Measurements from ENCODE around the gene SEC14L2.

SEC14L2 gene

DNA sequence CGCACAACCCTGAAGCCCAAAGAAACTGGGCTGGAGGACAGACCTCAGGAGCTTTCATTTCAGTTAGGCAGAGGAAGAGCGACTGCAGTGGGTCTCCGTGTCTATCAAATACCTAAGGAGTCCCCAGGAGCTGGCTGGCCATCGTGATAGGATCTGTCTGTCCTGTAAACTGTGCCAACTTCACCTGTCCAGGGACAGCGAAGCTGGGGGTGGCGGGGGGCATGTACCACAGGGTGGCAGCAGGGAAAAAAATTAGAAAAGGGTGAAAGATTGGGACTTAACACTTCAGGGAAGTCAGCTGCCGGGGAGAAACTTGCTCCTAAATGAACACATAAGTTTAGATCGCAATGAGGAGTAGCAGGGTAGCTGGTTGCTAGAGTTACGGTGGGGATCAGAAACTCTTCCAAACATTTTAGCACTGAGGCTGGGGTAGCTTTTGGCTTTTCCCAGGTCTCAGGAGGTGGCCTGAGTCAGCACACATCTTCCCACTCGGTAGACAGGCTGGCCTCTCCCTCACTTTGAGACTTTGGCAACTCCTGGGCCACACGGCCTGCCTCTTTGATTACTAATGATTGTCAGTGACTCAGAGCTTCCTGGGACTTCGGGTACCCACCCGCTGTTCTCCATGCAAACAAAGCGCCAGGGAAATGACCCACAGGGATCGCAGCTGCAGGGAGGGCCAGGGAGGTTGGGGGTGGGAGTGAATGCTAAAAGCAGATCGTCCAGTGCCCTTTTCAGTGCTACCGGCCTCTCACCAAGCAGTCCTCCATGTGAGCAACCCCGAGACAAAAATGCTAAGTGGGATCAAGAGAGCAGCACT lies 25.9 kb downstream of the SEC14L2 start:
- 28% methylated on average over 18 of the region's 18 CpGs for WGBS
- H3K9ac ChIP-seq (ENCODE audit: low read depth, low read length): peak overlapping the region; percentile 82
- H3K4me1 ChIP-seq (ENCODE audit: insufficient read depth, low read length): peaks cover 26% of the 10 kb centered on the region; the same call in 1 of the 2 replicates
- no peaks in the 10 kb centered on the region for H3K27me3 ChIP-seq (ENCODE audit: insufficient read depth, low read length)
- peaks cover 35% of the 10 kb centered on the region for H3K36me3 ChIP-seq (ENCODE audit: insufficient read depth, low read length)
- H3K4me3 ChIP-seq (ENCODE audit: low read length): peak overlapping the region; percentile 71
- H3K27ac ChIP-seq (ENCODE audit: low read depth, low read length): peak overlapping the region; percentile 97
- no peaks in the 10 kb centered on the region for H3K9me3 ChIP-seq (ENCODE audit: insufficient read depth, low read depth, low read length)

DNA sequence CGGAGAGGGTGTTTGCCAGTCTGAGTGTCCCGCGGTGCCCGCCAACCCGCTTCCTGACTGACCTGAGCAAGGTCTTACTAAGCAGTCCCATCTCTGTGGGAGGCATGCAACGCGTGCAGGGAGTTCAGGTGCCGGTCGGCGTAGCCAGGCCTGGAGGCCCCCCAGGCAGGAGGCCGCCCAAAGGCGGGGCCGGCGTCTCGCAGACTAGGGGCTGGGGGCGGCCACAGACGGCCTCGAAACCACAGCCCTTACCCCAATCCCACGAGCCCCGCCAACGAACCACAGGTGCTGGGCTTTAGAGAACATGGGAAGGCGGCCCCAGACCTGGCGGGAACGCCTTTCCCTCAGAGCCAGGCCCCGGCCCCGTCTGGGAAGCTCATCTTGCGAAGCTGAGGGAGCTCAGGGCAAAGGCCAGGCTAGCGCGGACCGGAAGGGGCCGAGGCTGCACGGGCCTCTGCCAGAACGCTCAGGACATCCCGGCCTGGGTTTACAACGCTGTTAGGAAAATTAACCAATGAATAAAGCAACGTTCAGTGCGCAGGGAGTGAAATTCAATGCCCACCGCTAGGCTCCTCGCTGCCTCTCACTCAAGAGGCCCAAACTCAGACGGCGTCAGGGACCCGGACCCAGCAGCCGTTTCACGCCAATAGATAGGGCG lies 26.6 kb downstream of the SEC14L2 start:
- peak overlapping the region; percentile 71 for H3K4me3 ChIP-seq (ENCODE audit: low read length)
- under 1% methylated on average over 45 of the region's 45 CpGs for WGBS
- peak overlapping the region; percentile 82 for H3K9ac ChIP-seq (ENCODE audit: low read depth, low read length)
- H3K9me3 ChIP-seq (ENCODE audit: insufficient read depth, low read depth, low read length): no peaks in the 10 kb centered on the region
- H3K27me3 ChIP-seq (ENCODE audit: insufficient read depth, low read length): no peaks in the 10 kb centered on the region
- H3K4me1 ChIP-seq (ENCODE audit: insufficient read depth, low read length): peaks cover 26% of the 10 kb centered on the region; the same call in 1 of the 2 replicates
- H3K36me3 ChIP-seq (ENCODE audit: insufficient read depth, low read length): peaks cover 35% of the 10 kb centered on the region
- H3K27ac ChIP-seq (ENCODE audit: low read depth, low read length): peak overlapping the region; percentile 97

DNA sequence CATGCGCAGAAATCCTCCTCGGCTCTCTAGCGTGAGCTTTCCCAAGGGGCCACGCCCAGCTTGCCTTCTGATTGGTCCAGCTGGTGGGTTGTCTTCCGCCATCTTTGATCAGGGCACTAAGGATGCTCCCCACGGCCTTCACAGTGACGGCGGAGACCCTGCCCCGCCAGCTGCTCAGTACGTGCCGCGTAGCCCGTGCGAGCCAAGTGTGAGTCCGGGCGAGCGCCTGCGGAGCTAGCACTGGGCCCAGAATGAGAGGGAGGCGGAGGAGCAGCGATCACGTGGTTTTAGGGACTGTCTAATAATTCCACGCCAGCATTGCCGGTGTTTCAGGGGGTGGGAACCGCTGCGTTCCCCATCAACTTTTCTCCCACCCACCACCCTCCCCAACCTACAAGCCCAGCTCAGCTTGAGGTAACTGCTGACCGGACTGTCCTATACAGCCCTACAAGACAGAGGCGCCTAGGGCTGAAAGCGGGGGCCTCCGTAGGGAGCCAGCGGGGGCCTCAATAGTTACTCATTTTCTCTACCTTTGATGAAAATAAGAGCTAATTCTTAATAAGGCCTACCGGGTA lies 27.2 kb downstream of the SEC14L2 start:
- Histone ChIP-seq H3K36me3 (ENCODE audit: insufficient read depth, low read length) (peaks cover 34% of the 10 kb centered on the region), H3K4me1 (ENCODE audit: insufficient read depth, low read length) (peaks cover 26% of the 10 kb centered on the region; the same call in 1 of the 2 replicates), H3K27me3 (ENCODE audit: insufficient read depth, low read length) (no peaks in the 10 kb centered on the region), H3K9ac (ENCODE audit: low read depth, low read length) (peak overlapping the region; percentile 82; the same call in 1 of the 2 replicates), H3K27ac (ENCODE audit: low read depth, low read length) (peak overlapping the region; percentile 97), H3K4me3 (ENCODE audit: low read length) (peak overlapping the region; percentile 71), H3K9me3 (ENCODE audit: insufficient read depth, low read depth, low read length) (no peaks in the 10 kb centered on the region)
- WGBS: 2% methylated on average over 31 of the region's 31 CpGs

DNA sequence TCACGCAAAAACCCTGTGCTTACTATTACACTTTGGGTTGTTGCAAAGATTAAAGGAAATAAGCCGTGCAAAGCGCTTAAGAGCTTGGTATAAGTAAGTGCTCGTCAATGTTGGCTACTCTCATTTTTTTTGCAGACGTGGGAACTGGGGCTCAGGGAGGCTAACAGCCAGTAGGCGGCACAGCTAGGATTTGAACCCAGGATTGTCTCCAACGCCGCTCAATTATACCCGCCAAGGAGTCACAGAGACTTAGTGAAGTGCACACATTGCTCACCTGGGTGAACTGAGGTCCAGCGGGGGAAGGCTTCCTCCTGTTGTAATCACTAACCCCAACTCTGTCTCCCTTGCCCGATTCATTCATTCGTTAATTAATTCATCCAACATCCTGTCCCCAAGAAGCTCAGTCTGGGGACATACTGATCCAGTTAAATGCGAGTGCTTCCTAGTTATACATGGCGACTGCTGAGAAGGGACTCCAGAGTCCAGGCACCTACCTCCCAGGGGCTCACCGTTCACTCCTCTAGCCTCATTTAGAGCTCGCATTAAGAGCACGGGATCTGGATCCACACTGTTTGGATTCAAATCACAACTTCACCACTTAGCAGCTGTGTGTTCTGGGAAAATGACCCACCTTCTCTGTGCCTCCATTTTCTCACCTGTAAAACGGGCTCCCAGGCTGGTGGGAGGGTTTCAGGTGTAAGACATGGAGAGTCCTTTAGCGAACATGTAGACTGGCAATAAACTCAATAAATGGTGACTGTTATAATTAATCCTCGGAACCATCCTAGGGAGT lies 27.9 kb downstream of the SEC14L2 start:
- H3K4me1 ChIP-seq (ENCODE audit: insufficient read depth, low read length): peaks cover 26% of the 10 kb centered on the region; the same call in 1 of the 2 replicates
- H3K9ac ChIP-seq (ENCODE audit: low read depth, low read length): peak overlapping the region; percentile 39; the same call in 1 of the 2 replicates
- no peaks in the 10 kb centered on the region for H3K27me3 ChIP-seq (ENCODE audit: insufficient read depth, low read length)
- H3K4me3 ChIP-seq (ENCODE audit: low read length): peak overlapping the region; percentile 71
- H3K36me3 ChIP-seq (ENCODE audit: insufficient read depth, low read length): peaks cover 30% of the 10 kb centered on the region
- H3K27ac ChIP-seq (ENCODE audit: low read depth, low read length): peak overlapping the region; percentile 97
- 58% methylated on average over 20 of the region's 20 CpGs for WGBS
- H3K9me3 ChIP-seq (ENCODE audit: insufficient read depth, low read depth, low read length): no peaks in the 10 kb centered on the region

DNA sequence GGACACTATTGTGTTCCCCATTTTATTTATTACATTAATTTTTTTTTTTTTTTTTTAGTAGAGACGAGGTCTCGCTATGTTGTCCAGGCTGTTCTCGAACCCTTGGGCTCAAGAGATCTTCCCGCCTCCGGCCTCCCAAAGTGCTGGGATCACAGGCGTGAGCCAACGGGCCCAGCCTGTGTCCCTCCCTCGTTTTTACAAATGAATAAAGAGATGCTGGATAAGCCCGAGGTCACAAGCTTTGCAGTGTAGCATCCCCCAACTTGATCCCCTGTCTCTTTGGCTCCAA lies 28.5 kb downstream of the SEC14L2 start:
- peak overlapping the region; percentile 71 for H3K4me3 ChIP-seq (ENCODE audit: low read length)
- H3K27me3 ChIP-seq (ENCODE audit: insufficient read depth, low read length): no peaks in the 10 kb centered on the region
- peak overlapping the region; percentile 78; the same call in 1 of the 2 replicates for H3K27ac ChIP-seq (ENCODE audit: low read depth, low read length)
- WGBS: 14% methylated on average over 9 of the region's 9 CpGs
- peak overlapping the region; percentile 76 for H3K9ac ChIP-seq (ENCODE audit: low read depth, low read length)
- peaks cover 28% of the 10 kb centered on the region for H3K36me3 ChIP-seq (ENCODE audit: insufficient read depth, low read length)
- H3K4me1 ChIP-seq (ENCODE audit: insufficient read depth, low read length): peaks cover 26% of the 10 kb centered on the region; the same call in 1 of the 2 replicates
- H3K9me3 ChIP-seq (ENCODE audit: insufficient read depth, low read depth, low read length): no peaks in the 10 kb centered on the region

DNA sequence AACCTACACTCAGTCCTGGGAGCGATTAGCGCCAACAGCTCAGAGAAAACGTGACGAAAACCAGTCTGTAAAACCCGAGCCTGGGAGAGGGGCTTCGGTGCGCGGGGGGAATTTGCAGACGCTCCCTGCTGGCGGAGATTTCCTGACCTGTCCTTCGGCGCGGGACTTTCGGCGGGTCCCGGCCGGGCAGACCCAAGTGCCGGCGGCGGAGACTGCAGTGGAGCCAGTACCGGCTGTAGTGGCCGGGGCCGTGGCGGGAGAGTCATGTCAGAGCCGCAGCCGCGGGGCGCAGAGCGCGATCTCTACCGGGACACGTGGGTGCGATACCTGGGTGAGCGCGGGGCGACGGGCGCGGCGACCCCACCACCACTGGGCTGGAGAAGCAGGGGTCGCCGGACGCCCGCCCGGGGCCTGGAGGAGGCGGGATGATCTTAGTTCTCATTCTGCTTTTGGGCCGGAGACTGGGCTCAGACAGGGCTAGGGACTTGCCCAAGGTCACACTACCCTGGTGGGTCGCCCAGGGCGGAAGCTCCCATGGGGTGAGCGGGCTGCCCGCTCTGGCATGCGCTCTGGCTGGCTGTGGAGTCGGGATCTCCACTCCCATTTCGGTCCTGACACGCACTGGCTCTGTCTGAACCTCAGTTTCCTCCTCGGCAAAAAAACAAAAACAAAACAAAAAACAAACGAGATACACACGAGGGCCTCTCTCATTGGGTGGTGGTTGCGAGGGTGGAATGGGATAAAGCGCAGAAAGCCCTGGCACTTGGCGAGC lies 29.0 kb downstream of the SEC14L2 start, which contains the start of gene MTFP1:
Gene MTFP1 (plus strand): TSS at position 153 of the 772 bp plus-strand sequence. CDS start 112 bp downstream, at position 265.
- H3K4me1 ChIP-seq (ENCODE audit: insufficient read depth, low read length): peaks cover 24% of the 10 kb centered on the region; the same call in 1 of the 2 replicates
- peak within 1 kb of the TSS; percentile 71 for H3K4me3 ChIP-seq (ENCODE audit: low read length)
- H3K36me3 ChIP-seq (ENCODE audit: insufficient read depth, low read length): peaks cover 23% of the 10 kb centered on the region
- no peaks in the 10 kb centered on the region for H3K9me3 ChIP-seq (ENCODE audit: insufficient read depth, low read depth, low read length)
- peak within 1 kb of the TSS; percentile 97 for H3K27ac ChIP-seq (ENCODE audit: low read depth, low read length)
- peak within 1 kb of the TSS; percentile 76 for H3K9ac ChIP-seq (ENCODE audit: low read depth, low read length)
- H3K27me3 ChIP-seq (ENCODE audit: insufficient read depth, low read length): no peaks in the 10 kb centered on the region
- WGBS: under 1% methylated on average over 61 of the region's 61 CpGs

DNA sequence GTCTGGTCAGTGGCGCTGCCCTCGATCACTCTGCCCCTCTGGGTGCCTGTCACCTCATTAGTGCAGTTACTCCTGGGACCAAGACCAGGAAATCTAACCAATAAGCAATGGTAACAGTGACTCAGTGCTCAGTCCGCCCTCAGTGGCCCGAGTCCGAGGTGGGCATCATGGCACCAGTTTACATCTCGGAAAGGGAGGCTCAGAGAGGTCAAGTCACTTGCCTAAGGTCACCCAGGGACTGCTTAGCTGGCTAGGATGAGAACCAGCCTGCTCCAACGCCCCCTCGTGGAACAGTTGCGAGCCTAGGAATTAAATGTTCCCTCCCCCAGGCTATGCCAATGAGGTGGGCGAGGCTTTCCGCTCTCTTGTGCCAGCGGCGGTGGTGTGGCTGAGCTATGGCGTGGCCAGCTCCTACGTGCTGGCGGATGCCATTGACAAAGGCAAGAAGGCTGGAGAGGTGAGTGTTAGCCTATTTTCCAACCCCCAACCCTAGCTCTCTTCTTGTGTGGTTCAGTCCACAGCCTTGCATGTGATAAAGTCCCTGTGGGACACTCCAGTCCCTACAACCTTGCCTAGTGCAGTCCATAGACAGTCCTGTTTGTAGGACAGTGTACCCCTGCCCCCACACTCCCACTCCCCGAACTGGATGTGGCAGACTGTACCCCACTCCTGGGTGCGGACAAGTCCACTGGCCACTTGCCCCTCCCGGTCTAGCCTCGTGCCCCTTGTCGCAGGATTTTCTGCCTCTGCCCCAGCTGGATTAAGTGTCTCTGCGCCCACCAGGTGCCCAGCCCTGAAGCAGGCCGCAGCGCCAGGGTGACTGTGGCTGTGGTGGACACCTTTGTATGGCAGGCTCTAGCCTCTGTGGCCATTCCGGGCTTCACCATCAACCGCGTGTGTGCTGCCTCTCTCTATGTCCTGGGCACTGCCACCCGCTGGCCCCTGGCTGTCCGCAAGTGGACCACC lies 29.9 kb downstream of the SEC14L2 start:
- peak overlapping the region; percentile 76 for H3K9ac ChIP-seq (ENCODE audit: low read depth, low read length)
- no peaks in the 10 kb centered on the region for H3K9me3 ChIP-seq (ENCODE audit: insufficient read depth, low read depth, low read length)
- peak overlapping the region; percentile 71 for H3K4me3 ChIP-seq (ENCODE audit: low read length)
- H3K27me3 ChIP-seq (ENCODE audit: insufficient read depth, low read length): no peaks in the 10 kb centered on the region
- H3K4me1 ChIP-seq (ENCODE audit: insufficient read depth, low read length): peaks cover 18% of the 10 kb centered on the region; the same call in 1 of the 2 replicates
- no peak overlapping the region for H3K27ac ChIP-seq (ENCODE audit: low read depth, low read length)
- H3K36me3 ChIP-seq (ENCODE audit: insufficient read depth, low read length): peaks cover 18% of the 10 kb centered on the region
- 50% methylated on average over 29 of the region's 29 CpGs for WGBS

DNA sequence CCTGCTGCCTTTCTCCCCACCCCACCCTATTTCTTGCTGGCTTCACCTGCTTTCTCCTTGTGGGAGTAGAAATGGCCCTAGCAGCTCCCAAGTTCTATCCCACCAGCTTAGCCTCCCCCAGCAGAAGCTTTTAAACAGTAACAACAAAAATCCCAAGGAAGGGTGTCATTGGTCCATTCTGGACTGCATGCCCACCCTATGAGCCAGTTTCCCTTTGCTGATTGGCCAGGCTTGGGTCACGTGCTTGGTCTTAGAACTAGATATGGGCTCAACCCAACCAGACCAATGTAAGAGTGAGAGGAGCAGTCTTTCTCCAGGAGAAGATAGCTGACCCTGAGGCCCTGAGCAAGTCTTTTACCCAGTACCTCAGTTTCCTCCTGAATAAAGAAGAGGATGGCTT lies 31.1 kb downstream of the SEC14L2 start:
- 0 out of 2 replicates have a peak, but pooled peaks cover 6% of the 10 kb centered on the region for H3K4me1 ChIP-seq (ENCODE audit: insufficient read depth, low read length)
- no peaks in the 10 kb centered on the region for H3K9me3 ChIP-seq (ENCODE audit: insufficient read depth, low read depth, low read length)
- H3K9ac ChIP-seq (ENCODE audit: low read depth, low read length): no peak overlapping the region
- H3K36me3 ChIP-seq (ENCODE audit: insufficient read depth, low read length): peaks cover 18% of the 10 kb centered on the region
- 91% methylated on average over 1 of the region's 1 CpG for WGBS
- H3K27ac ChIP-seq (ENCODE audit: low read depth, low read length): no peak overlapping the region
- no peaks in the 10 kb centered on the region for H3K27me3 ChIP-seq (ENCODE audit: insufficient read depth, low read length)
- no peak overlapping the region for H3K4me3 ChIP-seq (ENCODE audit: low read length)

DNA sequence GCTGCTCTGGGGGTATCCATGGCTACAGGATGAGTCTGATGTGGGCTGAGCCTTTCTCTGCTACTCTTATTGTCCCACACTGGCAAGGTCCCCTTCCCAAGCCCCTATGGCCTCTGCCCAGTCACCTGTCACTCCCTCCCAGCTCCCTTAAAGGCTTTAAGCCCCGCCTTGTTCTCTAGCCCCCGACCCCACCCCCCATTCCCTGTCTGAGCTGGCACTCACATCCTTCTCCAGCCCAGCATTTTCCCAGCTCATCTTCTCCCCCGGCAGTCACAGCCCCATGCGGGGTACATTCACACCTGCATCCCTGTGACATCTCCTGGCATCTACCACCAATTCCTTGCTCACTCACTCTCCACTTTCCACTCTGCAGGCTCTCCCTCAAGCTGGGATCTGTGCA lies 33.1 kb downstream of the SEC14L2 start:
- Histone ChIP-seq H3K27me3 (ENCODE audit: insufficient read depth, low read length) (no peaks in the 10 kb centered on the region), H3K36me3 (ENCODE audit: insufficient read depth, low read length) (peaks cover 18% of the 10 kb centered on the region), H3K4me1 (ENCODE audit: insufficient read depth, low read length) (0 out of 2 replicates have a peak, but pooled peaks cover 4% of the 10 kb centered on the region), H3K27ac (ENCODE audit: low read depth, low read length) (no peak overlapping the region), H3K9me3 (ENCODE audit: insufficient read depth, low read depth, low read length) (no peaks in the 10 kb centered on the region), H3K9ac (ENCODE audit: low read depth, low read length) (no peak overlapping the region), H3K4me3 (ENCODE audit: low read length) (no peak overlapping the region)
- WGBS: 53% methylated on average over 4 of the region's 4 CpGs
